Epithelial cell of proximal tubule (primary cell): Measurements from ENCODE around the gene MATR3. TPM values are rescaled to one million over a fixed set of nuclear protein-coding genes. Genes with fewer than 3 reads are reported as not detected.
"Not testable (repeated sequence)": the region's sequence is repeated elsewhere in the genome, so short reads cannot be mapped to it uniquely, and the experiment has no call there.

Experiments used
- DNase-seq: peaks from one replicate; pipeline ENCODE4 v3.0.0-alpha.2; 2011; ENCODE audit warnings: low read depth
- H3K4me3 ChIP-seq: 2 replicates; pipeline ENCODE4 v1.5.1; 2011; ENCODE audit warnings: low read depth, mild to moderate bottlenecking, low read length
- total RNA-seq: library from RNA; depleted of rRNA; stranded (reverse); fragments of >200 nt; gene quantifications from 2 replicates; pipeline ENCODE4 v1.2.3, GENCODE V29; 2015
- TF ChIP-seq, protein P1 (sequence below): conservative IDR thresholded peaks from 2 replicates; pipeline ENCODE4 v1.5.1; 2012; ENCODE audit warnings: low read depth, mild to moderate bottlenecking, low read length

MATR3 gene
- total RNA-seq, 1 donor from 2014 or later: 175 TPM

DNA sequence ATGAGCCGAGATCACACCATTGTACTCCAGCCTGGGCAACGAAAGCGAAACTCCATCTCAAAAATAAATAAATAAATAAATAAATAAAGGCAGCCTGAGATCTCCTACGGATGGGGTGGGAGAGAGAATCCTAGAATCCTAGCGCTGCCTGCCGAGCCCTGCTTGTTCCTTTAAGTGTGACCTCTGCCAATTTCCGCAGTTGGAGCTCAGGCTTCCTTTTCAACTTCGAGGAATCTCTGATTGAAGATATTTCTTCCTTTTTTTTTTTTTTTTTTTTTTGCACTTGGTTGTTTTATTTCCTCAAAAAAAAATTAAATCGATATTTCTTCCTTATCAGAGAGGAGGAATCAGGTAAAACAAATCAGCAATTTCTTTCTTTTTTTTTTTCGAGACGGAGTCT, 27.3 kb upstream of the MATR3 start:
- DNase-seq: no peak
- TF ChIP-seq, protein P1, sequence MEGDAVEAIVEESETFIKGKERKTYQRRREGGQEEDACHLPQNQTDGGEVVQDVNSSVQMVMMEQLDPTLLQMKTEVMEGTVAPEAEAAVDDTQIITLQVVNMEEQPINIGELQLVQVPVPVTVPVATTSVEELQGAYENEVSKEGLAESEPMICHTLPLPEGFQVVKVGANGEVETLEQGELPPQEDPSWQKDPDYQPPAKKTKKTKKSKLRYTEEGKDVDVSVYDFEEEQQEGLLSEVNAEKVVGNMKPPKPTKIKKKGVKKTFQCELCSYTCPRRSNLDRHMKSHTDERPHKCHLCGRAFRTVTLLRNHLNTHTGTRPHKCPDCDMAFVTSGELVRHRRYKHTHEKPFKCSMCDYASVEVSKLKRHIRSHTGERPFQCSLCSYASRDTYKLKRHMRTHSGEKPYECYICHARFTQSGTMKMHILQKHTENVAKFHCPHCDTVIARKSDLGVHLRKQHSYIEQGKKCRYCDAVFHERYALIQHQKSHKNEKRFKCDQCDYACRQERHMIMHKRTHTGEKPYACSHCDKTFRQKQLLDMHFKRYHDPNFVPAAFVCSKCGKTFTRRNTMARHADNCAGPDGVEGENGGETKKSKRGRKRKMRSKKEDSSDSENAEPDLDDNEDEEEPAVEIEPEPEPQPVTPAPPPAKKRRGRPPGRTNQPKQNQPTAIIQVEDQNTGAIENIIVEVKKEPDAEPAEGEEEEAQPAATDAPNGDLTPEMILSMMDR: no peak
- H3K4me3 ChIP-seq: no peak overlapping the region

DNA sequence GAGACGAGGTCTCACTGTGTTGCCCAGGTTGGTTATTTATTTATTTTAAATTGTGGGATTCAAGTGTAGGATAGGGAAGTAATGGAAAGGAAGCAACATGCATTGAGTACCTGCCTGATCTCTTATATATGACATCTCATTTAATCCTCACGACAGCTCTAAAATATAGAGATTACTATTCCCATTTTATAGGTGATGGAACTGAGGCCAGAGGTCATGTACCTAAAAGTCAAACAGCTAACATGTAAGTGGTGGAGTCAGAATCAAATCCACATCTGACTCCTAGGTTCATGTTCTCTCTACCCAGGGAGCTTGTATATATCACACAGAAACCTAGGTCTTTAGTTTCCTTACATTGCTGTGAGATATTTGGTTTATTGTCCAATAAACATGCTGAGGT, 26.1 kb upstream of the MATR3 start:
- no peak overlapping the region for H3K4me3 ChIP-seq
- no peak for DNase-seq
- TF ChIP-seq, protein P1: no peak

DNA sequence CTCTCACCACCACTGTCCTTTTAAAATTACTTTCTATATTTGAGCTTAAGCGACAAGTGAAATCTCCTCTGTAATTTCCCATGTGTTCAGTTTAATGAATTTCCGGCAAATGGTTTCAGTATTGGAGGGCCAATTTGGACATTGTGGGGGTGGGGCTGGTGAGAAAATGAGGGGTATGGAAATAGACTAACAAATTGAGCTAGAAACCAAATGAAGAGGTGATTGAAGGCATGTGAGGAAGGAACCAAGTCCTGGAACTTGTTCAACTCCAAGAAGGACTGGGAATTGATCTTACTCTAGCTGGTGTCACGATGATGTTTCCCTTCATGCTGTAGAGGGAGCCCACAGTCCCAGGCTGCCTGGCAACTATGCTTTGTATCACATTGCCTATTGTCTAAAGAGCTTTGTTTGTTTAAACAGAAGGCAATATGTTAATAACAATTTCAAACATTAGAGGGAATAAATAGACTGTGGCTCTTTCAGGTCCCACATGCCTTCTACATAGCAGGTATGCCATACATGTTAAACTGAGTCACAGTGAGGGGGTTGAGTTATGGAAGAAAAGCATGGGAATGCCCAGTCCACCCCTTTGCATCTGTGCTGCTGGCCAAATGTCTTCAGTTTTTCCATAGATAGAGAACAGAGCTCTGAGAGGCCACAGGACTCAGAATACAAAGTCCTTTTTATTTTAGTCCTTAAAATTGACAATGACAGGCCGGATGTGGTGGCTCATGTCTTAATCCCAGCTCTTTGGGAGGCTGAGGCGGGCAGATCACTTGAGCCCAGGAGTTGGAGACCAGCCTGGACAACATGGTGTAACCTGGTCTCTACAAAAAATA, 25.0 kb upstream of the MATR3 start:
- no peak for DNase-seq
- H3K4me3 ChIP-seq: no peak overlapping the region
- TF ChIP-seq, protein P1: no peak

DNA sequence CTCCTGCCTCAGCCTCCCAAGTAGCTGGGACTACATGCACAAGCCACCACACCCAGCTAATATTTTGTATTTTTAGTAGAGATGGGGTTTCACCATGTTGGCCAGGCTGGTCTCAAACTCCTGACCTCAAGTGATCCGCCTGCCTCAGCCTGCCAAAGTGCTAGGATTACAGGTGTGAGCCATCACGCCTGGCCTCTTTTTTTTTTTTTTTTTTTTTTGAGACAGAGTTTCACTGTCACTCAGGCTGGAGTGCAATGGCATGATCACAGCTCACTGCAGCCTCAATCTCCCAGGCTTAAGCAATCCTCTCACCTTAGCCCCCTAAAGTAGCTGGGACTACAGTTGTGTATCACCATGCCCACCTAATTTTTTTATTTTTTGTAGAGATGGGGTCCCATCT, 22.8 kb upstream of the MATR3 start:
- not testable (repeated sequence) for DNase-seq, H3K4me3 ChIP-seq

DNA sequence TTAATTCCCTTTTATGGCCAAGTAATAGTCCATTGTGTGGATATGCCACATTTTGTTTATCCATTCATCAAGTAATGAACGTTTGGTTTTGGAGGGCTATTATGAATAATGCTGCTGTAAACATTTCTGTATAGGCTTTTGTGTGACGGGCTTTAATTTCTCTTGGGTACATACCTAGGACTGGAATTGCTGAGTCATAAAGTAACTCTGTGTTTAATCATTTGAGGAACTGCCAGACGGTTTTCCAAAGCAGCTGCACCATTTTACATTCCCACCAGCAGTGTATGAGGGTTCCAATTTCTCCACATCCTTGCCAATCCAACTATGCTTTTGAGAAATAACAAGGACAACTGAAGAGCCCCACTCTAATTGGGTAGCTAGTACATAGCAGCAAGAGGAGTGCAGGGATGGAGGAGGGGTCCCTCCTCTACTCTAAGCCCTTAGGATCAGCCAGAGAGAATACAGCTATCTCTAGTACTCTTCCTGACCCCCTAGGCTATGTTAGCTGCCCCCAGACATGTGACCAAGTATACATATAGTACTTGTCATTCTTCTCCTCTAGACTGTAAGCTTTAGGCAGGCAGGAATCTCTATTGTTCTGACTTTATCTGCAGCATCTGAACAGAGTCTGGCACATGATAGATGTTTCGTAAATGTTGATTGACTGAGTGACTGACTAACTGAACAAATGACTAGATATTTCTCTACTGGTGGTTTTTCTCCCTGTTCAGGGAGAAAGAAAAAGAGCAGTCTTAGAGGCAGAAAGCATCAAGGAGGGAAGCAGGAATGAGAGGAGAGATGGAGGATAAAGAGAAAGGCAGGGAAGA, 22.1 kb upstream of the MATR3 start:
- TF ChIP-seq, protein P1: no peak
- peak; percentile 71 for DNase-seq
- no peak overlapping the region for H3K4me3 ChIP-seq

DNA sequence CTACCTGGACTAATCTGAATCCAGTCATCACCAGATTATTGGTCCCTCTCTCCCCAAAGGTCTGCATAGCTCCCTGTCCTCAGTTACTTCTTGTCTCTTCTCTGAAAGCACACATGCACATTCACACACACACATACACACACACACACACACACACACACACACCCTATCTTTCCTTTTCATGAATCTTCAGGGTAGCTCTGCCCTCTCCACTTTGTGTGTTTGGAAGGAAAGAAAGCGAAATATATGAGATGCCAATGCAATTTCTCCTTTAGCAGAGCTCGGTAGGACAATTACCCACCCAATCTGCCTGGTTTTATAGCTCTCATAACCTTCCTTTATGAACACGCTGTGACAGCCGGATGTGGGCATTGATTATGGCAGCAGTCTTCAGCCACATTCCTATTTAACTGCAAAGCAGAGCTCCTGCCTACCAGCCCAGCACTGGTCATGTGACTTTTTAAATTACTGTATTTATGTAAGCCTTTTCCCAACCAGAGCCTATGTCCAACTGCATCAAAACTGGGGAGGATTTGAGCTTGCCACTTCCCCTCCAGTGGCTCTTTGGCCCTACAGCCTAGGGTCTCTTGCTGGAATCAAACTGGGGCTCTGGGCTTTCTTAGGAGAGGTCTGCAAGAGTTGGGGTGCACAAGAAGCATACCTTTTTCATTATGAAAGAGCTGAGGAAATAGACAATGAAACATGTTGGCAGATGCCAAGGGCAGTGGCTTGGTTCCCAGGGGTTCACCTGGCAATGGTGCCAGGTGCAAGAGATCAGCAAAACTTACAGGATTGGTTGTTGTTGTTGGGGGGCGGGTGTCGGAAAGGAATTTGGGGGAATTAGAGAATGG, 20.8 kb upstream of the MATR3 start:
- H3K4me3 ChIP-seq: no peak overlapping the region
- no peak for DNase-seq

More for the DNA sequence above, 20.8 kb upstream of the MATR3 start:
- TF ChIP-seq, protein P1: no peak
